SK-N-MC (cell line): ENCODE results near the gene PRSS33.

Experiments used
- EZH2 ChIP-seq: fragments of 200-600 bp; sonication (generic); IDR thresholded peaks from one replicate; pipeline ENCODE4 v1.6.1; 2017; ENCODE audit warnings: antibody characterized with exemption
- FOXP2 ChIP-seq: optimal IDR thresholded peaks from 2 replicates; pipeline ENCODE3; 2011; ENCODE audit warnings: mild to moderate bottlenecking, moderate library complexity; ENCODE audit not compliant: insufficient read depth; ENCODE audit errors: extremely low read length, control extremely low read depth
- POLR2AphosphoS5 ChIP-seq: IDR thresholded peaks from 2 replicates; pipeline ENCODE4 v1.6.1; 2012; ENCODE audit warnings: mild to moderate bottlenecking, low read depth, low read length, borderline replicate concordance

DNA sequence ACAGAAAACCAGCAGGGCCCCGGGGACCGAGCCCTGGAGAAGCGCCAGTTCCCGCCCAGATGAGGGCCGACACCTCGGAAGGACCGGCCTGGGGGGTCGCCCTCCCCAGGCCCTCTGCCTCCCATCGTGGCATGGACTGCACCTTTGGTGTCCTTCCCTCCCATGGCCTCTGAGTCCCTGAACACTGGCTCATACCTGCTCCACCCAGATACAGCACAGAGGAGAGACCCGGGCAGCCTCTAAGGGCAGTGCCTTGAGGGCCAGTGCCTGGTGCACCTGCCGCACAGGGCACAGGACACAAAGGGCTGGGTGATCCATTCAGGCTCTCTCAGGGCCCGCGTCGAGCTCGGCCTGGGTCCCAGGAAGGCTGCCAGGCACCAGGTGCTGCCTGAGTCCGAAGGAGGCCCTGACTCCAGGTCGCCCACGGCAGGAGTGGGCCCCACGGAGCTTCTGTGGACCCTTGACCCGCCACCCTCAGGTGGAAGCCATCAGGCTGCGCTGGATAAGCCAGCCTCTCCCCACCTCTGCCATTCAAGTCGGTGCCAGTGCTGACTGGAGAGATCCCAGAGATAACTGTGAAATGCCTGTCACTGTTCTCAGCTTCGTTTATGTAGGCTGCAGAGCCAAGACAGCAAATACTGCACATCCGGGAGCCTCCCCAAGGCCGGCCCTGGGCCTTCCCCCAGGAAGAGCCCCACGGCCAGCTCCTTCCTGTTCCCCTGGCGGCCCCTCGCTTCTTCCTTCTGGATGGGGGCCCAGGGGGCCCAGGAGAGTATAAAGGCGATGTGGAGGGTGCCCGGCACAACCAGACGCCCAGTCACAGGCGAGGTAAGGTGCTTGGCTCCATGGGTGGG, 42.4 kb upstream of the PRSS33 start, which contains the start of gene ZG16B:
- TF ChIP-seq EZH2 (no peak), POLR2AphosphoS5 (no peak), FOXP2 (no peak)
